ENCODE data around the gene VWF.

VWF gene

GRCh38 chr12:6061660-6062059 lies 62.8 kb downstream of the VWF start:
- H3K9me2 ChIP-seq (replicated peaks; ENCODE audit: insufficient read depth, low read length): no peaks in the 10 kb centered on the region
- H3K4me2 ChIP-seq (ENCODE audit: low read depth, low read length): no peak overlapping the region
- no peak overlapping the region for H3K9ac ChIP-seq (ENCODE audit: low read length)
- TF ChIP-seq EZH2 (optimal IDR thresholded peaks at IDR 0.05; ENCODE audit: low read depth, low read length) (no peak), CTCF (IDR thresholded peaks at IDR 0.05; ENCODE audit: low read length) (no peak), EZH2phosphoT487 (IDR thresholded peaks at IDR 0.05; ENCODE audit: low read length) (no peak)
- H3K9me3 ChIP-seq (replicated peaks; ENCODE audit: insufficient read depth, low read length): no peaks in the 10 kb centered on the region
- no peaks in the 10 kb centered on the region for H4K20me1 ChIP-seq (ENCODE audit: insufficient read depth, low read length)
- H3K4me1 ChIP-seq (ENCODE audit: low read length): no peaks in the 10 kb centered on the region
- no peak for DNase-seq
- H3K4me3 ChIP-seq (ENCODE audit: low read length): no peak overlapping the region
- no peak overlapping the region for H2AFZ ChIP-seq (ENCODE audit: low read length)
- peaks cover 9% of the 10 kb centered on the region; the same call in 1 of the 2 replicates for H3K27me3 ChIP-seq (replicated peaks; ENCODE audit: insufficient read depth, low read length)
- no peaks in the 10 kb centered on the region for H3F3A ChIP-seq (ENCODE audit: insufficient read depth, low read length)
- H3K79me2 ChIP-seq (ENCODE audit: low read length): no peaks in the 10 kb centered on the region
- H3K27ac ChIP-seq (ENCODE audit: low read length): no peak overlapping the region
- H3K36me3 ChIP-seq (replicated peaks; ENCODE audit: insufficient read depth, low read length): no peaks in the 10 kb centered on the region

- no peaks in the 10 kb centered on the region for H3K9me3 ChIP-seq (replicated peaks; ENCODE audit: insufficient read depth, low read length)
- no peak for DNase-seq
These were observed 64.5 kb downstream of the VWF start for GRCh38 chr12:6059860-6060565.

GRCh38 chr12:6059221-6059620 lies 65.2 kb downstream of the VWF start:
- Histone ChIP-seq H3K36me3 (replicated peaks; ENCODE audit: insufficient read depth, low read length) (no peaks in the 10 kb centered on the region), H3K27ac (ENCODE audit: low read length) (no peak overlapping the region), H3K79me2 (ENCODE audit: low read length) (no peaks in the 10 kb centered on the region), H3K9me3 (replicated peaks; ENCODE audit: insufficient read depth, low read length) (no peaks in the 10 kb centered on the region), H2AFZ (ENCODE audit: low read length) (no peak overlapping the region), H3K9ac (ENCODE audit: low read length) (no peak overlapping the region), H3K4me3 (ENCODE audit: low read length) (no peak overlapping the region), H3F3A (ENCODE audit: insufficient read depth, low read length) (no peaks in the 10 kb centered on the region), H4K20me1 (ENCODE audit: insufficient read depth, low read length) (no peaks in the 10 kb centered on the region), H3K4me2 (ENCODE audit: low read depth, low read length) (no peak overlapping the region), H3K27me3 (replicated peaks; ENCODE audit: insufficient read depth, low read length) (peaks cover 13% of the 10 kb centered on the region; the same call in 1 of the 2 replicates), H3K9me2 (replicated peaks; ENCODE audit: insufficient read depth, low read length) (no peaks in the 10 kb centered on the region), H3K4me1 (ENCODE audit: low read length) (no peaks in the 10 kb centered on the region)
- TF ChIP-seq EZH2phosphoT487 (IDR thresholded peaks at IDR 0.05; ENCODE audit: low read length): no peak
- no peak for DNase-seq

More at GRCh38 chr12:6059860-6060565, 64.5 kb downstream of the VWF start:
- H3K27me3 ChIP-seq (replicated peaks; ENCODE audit: insufficient read depth, low read length): peaks cover 10% of the 10 kb centered on the region; the same call in 1 of the 2 replicates
- H3K4me1 ChIP-seq (ENCODE audit: low read length): no peaks in the 10 kb centered on the region
- H3K4me2 ChIP-seq (ENCODE audit: low read depth, low read length): no peak overlapping the region
- no peaks in the 10 kb centered on the region for H3K36me3 ChIP-seq (replicated peaks; ENCODE audit: insufficient read depth, low read length)
- H2AFZ ChIP-seq (ENCODE audit: low read length): no peak overlapping the region
- H4K20me1 ChIP-seq (ENCODE audit: insufficient read depth, low read length): no peaks in the 10 kb centered on the region
- TF ChIP-seq EZH2phosphoT487 (IDR thresholded peaks at IDR 0.05; ENCODE audit: low read length) (no peak), CTCF (IDR thresholded peaks at IDR 0.05; ENCODE audit: low read length) (no peak), EZH2 (optimal IDR thresholded peaks at IDR 0.05; ENCODE audit: low read depth, low read length) (no peak)
- H3K9me2 ChIP-seq (replicated peaks; ENCODE audit: insufficient read depth, low read length): no peaks in the 10 kb centered on the region
- H3K27ac ChIP-seq (ENCODE audit: low read length): no peak overlapping the region
- no peaks in the 10 kb centered on the region for H3K79me2 ChIP-seq (ENCODE audit: low read length)
- H3F3A ChIP-seq (ENCODE audit: insufficient read depth, low read length): no peaks in the 10 kb centered on the region
- no peak overlapping the region for H3K4me3 ChIP-seq (ENCODE audit: low read length)
- H3K9ac ChIP-seq (ENCODE audit: low read length): no peak overlapping the region

All from MM.1S (cell line).